ENCODE measurements around the gene SHLD3. TPM values are rescaled to one million over a fixed set of nuclear protein-coding genes. Genes with fewer than 3 reads are reported as not detected.

Gene SHLD3
- total and polyA plus RNA-seq, 3 donors from 2014 or later: 3.0 to 4.6 (median 3.5) TPM

GRCh38 chr5:65625743-65626142, 916 bp downstream of the SHLD3 start:
- no peaks in the 10 kb centered on the region for H3K9me3 ChIP-seq
- WGBS, 2 donors: 46 to 58% methylated on average over 6 of the region's 6 CpGs
- no peak for TF ChIP-seq CTCF (IDR thresholded peaks at IDR 0.05)
- no peak for TF ChIP-seq POLR2A (IDR thresholded peaks at IDR 0.05)
- no peak for DNase-seq
- H3K27ac ChIP-seq: no peak overlapping the region
- H3K36me3 ChIP-seq (ENCODE audit: low read depth, missing control alignments): no peaks in the 10 kb centered on the region
- intact Hi-C loops (cut with DNase I; ENCODE audit: low total_unique reads): no loop called here
- no peaks in the 10 kb centered on the region for H3K27me3 ChIP-seq
- H3K4me1 ChIP-seq: peaks cover 19% of the 10 kb centered on the region
- peak overlapping the region; percentile 92 to 95 for H3K4me3 ChIP-seq

GRCh38 chr5:65630981-65631380, 6.2 kb downstream of the SHLD3 start:
- TF ChIP-seq POLR2A (IDR thresholded peaks at IDR 0.05) (no peak), CTCF (IDR thresholded peaks at IDR 0.05) (no peak)
- no peaks in the 10 kb centered on the region for H3K4me1 ChIP-seq
- no peaks in the 10 kb centered on the region for H3K27me3 ChIP-seq
- intact Hi-C loops (cut with DNase I; ENCODE audit: low total_unique reads): no loop called here
- no peak overlapping the region for H3K27ac ChIP-seq
- no peak for DNase-seq
- H3K4me3 ChIP-seq: no peak overlapping the region
- H3K36me3 ChIP-seq (ENCODE audit: low read depth, missing control alignments): no peaks in the 10 kb centered on the region
- H3K9me3 ChIP-seq: no peaks in the 10 kb centered on the region

- Histone ChIP-seq H3K4me3 (no peak overlapping the region), H3K27ac (no peak overlapping the region), H3K9me3 (no peaks in the 10 kb centered on the region), H3K4me1 (no peaks in the 10 kb centered on the region), H3K27me3 (no peaks in the 10 kb centered on the region), H3K36me3 (ENCODE audit: low read depth, missing control alignments) (no peaks in the 10 kb centered on the region)
- no peak for TF ChIP-seq POLR2A (IDR thresholded peaks at IDR 0.05)
- TF ChIP-seq CTCF (IDR thresholded peaks at IDR 0.05): no peak
- intact Hi-C loops (cut with DNase I; ENCODE audit: low total_unique reads): no loop called here
- DNase-seq: no peak
- WGBS, 2 donors: 95 to 97% methylated on average over 4 of the region's 4 CpGs
Measured at GRCh38 chr5:65640240-65640639, 15.4 kb downstream of the SHLD3 start.

- no peaks in the 10 kb centered on the region for H3K9me3 ChIP-seq
- intact Hi-C loops (cut with DNase I; ENCODE audit: low total_unique reads): no loop called here
- H3K4me1 ChIP-seq: no peaks in the 10 kb centered on the region
- no peaks in the 10 kb centered on the region for H3K36me3 ChIP-seq (ENCODE audit: low read depth, missing control alignments)
- no peaks in the 10 kb centered on the region for H3K27me3 ChIP-seq
- no peak overlapping the region for H3K4me3 ChIP-seq
- DNase-seq: no peak
- no peak overlapping the region for H3K27ac ChIP-seq
- WGBS, 2 donors: 76 to 85% methylated on average over 2 of the region's 2 CpGs
- TF ChIP-seq POLR2A (IDR thresholded peaks at IDR 0.05) (no peak), CTCF (IDR thresholded peaks at IDR 0.05) (no peak)
Measured at GRCh38 chr5:65646938-65647337, 22.1 kb downstream of the SHLD3 start.

- H3K36me3 ChIP-seq (ENCODE audit: low read depth, missing control alignments): no peaks in the 10 kb centered on the region
- DNase-seq: no peak
Measured at GRCh38 chr5:65647941-65648340, 23.1 kb downstream of the SHLD3 start.

More at GRCh38 chr5:65647941-65648340, 23.1 kb downstream of the SHLD3 start:
- Histone ChIP-seq H3K27ac (no peak overlapping the region), H3K4me1 (no peaks in the 10 kb centered on the region), H3K27me3 (no peaks in the 10 kb centered on the region), H3K4me3 (no peak overlapping the region), H3K9me3 (no peaks in the 10 kb centered on the region)
- intact Hi-C loops (cut with DNase I; ENCODE audit: low total_unique reads): no loop called here
- TF ChIP-seq CTCF (IDR thresholded peaks at IDR 0.05): no peak
- no peak for TF ChIP-seq POLR2A (IDR thresholded peaks at IDR 0.05)

All from testis (tissue), 3 donors.